ENCODE results near the gene FBXO7.

FBXO7 gene

DNA sequence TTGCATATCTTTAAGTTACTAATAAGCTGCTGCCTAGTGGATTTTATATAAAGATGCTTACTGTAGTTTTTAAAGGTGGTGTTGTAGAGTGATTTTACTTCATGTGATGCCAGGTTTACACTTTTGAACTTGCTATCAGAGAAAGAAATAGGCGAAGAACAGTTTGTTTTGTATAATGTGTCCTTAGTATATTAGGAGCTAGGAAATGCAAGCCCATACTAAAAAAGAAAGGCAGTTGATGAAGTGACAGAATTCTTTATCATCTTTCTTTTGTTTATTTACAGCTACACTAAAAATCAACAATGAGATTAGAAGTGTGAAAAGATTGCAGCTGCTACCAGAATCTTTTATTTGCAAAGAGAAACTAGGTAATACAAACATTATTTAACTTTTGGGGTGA, 12.8 kb downstream of the FBXO7 start:
- TF ChIP-seq, protein P1, sequence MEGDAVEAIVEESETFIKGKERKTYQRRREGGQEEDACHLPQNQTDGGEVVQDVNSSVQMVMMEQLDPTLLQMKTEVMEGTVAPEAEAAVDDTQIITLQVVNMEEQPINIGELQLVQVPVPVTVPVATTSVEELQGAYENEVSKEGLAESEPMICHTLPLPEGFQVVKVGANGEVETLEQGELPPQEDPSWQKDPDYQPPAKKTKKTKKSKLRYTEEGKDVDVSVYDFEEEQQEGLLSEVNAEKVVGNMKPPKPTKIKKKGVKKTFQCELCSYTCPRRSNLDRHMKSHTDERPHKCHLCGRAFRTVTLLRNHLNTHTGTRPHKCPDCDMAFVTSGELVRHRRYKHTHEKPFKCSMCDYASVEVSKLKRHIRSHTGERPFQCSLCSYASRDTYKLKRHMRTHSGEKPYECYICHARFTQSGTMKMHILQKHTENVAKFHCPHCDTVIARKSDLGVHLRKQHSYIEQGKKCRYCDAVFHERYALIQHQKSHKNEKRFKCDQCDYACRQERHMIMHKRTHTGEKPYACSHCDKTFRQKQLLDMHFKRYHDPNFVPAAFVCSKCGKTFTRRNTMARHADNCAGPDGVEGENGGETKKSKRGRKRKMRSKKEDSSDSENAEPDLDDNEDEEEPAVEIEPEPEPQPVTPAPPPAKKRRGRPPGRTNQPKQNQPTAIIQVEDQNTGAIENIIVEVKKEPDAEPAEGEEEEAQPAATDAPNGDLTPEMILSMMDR (conservative IDR thresholded peaks at IDR 0.05; ENCODE audit: low read depth, low read length), result no peak
- Histone ChIP-seq H3K27ac (no peak overlapping the region), H3K4me2 (no peak overlapping the region), H3K79me2 (ENCODE audit: insufficient read depth, low read depth) (peaks cover 22% of the 10 kb centered on the region; the same call in 1 of the 2 replicates), H4K20me1 (ENCODE audit: insufficient read depth) (no peaks in the 10 kb centered on the region), H3K4me1 (ENCODE audit: low read depth, poor library complexity, severe bottlenecking) (no peaks in the 10 kb centered on the region), H2AFZ (ENCODE audit: low read depth) (no peak overlapping the region), H3K4me3 (IDR thresholded peaks at IDR 0.05; ENCODE audit: insufficient read depth, low read depth, low read length) (no peak overlapping the region), H3K36me3 (ENCODE audit: insufficient read depth) (peaks cover 15% of the 10 kb centered on the region; the same call in 1 of the 2 replicates), H3K27me3 (ENCODE audit: insufficient read depth, low read depth) (no peaks in the 10 kb centered on the region), H3K9ac (no peak overlapping the region)

DNA sequence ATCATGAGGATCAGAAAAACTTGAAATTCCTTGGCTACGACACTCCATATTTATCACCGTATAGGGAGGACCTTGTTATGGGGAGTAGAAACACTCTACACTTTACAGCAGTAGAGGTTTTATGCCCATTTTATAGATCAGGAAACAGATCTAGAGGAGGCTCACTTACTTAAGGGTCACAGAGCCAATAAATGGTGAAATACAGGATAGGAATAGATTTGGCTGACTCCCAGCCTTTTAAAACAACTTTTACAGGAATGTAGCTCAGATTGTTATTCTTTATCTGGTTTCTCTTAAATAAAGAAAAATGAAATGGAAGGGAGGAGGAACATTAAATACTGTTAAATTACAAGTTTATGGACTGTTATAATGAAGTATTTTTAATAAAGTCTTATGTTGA, 14.8 kb downstream of the FBXO7 start:
- no peaks in the 10 kb centered on the region for H4K20me1 ChIP-seq (ENCODE audit: insufficient read depth)
- H3K36me3 ChIP-seq (ENCODE audit: insufficient read depth), result peaks cover 10% of the 10 kb centered on the region; the same call in 1 of the 2 replicates
- no peaks in the 10 kb centered on the region for H3K4me1 ChIP-seq (ENCODE audit: low read depth, poor library complexity, severe bottlenecking)
- H3K9ac ChIP-seq, result no peak overlapping the region
- no peak overlapping the region for H3K27ac ChIP-seq
- TF ChIP-seq, protein P1 (conservative IDR thresholded peaks at IDR 0.05; ENCODE audit: low read depth, low read length), result no peak
- no peak overlapping the region for H3K4me2 ChIP-seq
- no peak overlapping the region for H3K4me3 ChIP-seq (IDR thresholded peaks at IDR 0.05; ENCODE audit: insufficient read depth, low read depth, low read length)
- H3K27me3 ChIP-seq (ENCODE audit: insufficient read depth, low read depth), result no peaks in the 10 kb centered on the region
- no peak overlapping the region for H2AFZ ChIP-seq (ENCODE audit: low read depth)
- peaks cover 3% of the 10 kb centered on the region; the same call in 1 of the 2 replicates for H3K79me2 ChIP-seq (ENCODE audit: insufficient read depth, low read depth)

DNA sequence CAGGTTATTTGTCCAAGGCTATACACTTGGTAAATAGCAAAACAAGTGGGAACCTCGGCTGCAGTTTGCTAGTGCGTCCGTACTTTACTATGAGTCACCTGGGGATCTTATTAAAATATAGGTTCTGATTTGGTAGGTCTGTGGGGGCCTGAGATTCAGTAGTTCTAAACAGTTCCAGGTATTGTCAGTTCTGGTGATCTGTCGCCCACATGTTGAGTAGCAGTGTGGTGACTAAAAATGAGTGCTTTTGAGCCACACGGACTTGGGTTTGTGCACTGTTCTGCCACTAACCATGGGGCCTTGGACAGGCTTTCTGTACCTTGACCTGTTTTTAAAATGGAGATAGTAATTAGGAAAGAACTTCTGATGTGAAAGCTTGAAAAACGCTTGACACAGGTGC, 15.7 kb downstream of the FBXO7 start:
- Histone ChIP-seq H3K27me3 (ENCODE audit: insufficient read depth, low read depth) (no peaks in the 10 kb centered on the region), H4K20me1 (ENCODE audit: insufficient read depth) (no peaks in the 10 kb centered on the region), H3K4me2 (no peak overlapping the region), H3K4me3 (IDR thresholded peaks at IDR 0.05; ENCODE audit: insufficient read depth, low read depth, low read length) (no peak overlapping the region), H3K36me3 (ENCODE audit: insufficient read depth) (peaks cover 5% of the 10 kb centered on the region; the same call in 1 of the 2 replicates), H3K4me1 (ENCODE audit: low read depth, poor library complexity, severe bottlenecking) (no peaks in the 10 kb centered on the region), H3K9ac (no peak overlapping the region), H2AFZ (ENCODE audit: low read depth) (no peak overlapping the region), H3K79me2 (ENCODE audit: insufficient read depth, low read depth) (no peaks in the 10 kb centered on the region; the same call in 1 of the 2 replicates), H3K27ac (no peak overlapping the region)
- TF ChIP-seq, protein P1 (conservative IDR thresholded peaks at IDR 0.05; ENCODE audit: low read depth, low read length), result no peak

DNA sequence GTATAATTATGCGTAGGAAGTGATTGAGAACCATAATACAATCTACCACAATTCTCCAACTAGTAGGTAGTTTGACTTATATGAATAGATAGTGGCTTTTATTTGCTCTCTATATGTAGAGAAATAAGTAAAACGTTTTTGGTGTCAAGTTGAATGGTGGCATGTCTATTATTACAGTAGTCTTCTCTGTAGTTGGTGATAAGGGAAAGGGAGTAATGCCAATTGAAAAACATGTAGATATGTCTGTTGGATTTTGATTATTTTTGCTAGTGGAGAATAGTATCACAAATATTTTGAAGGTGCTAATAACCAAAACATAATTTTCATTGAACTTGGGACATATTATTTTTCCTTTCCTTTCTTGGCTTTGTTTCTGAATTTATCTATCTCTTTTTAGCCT, 17.5 kb downstream of the FBXO7 start:
- Histone ChIP-seq H2AFZ (ENCODE audit: low read depth) (no peak overlapping the region), H3K36me3 (ENCODE audit: insufficient read depth) (peaks cover 5% of the 10 kb centered on the region; the same call in 1 of the 2 replicates), H3K4me3 (IDR thresholded peaks at IDR 0.05; ENCODE audit: insufficient read depth, low read depth, low read length) (no peak overlapping the region), H3K27me3 (ENCODE audit: insufficient read depth, low read depth) (no peaks in the 10 kb centered on the region), H3K9ac (no peak overlapping the region), H3K4me1 (ENCODE audit: low read depth, poor library complexity, severe bottlenecking) (no peaks in the 10 kb centered on the region), H3K4me2 (no peak overlapping the region), H3K79me2 (ENCODE audit: insufficient read depth, low read depth) (no peaks in the 10 kb centered on the region), H3K27ac (no peak overlapping the region), H4K20me1 (ENCODE audit: insufficient read depth) (no peaks in the 10 kb centered on the region)
- TF ChIP-seq, protein P1 (conservative IDR thresholded peaks at IDR 0.05; ENCODE audit: low read depth, low read length), result no peak
